Breast epithelium (tissue), 4 donors: Measurements from ENCODE around the gene GLYATL3. TPM values are rescaled to one million over a fixed set of nuclear protein-coding genes. Genes with fewer than 3 reads are reported as not detected.

Experiments
- DNase-seq, 2 donors: peaks; one replicate each; pipeline ENCODE4 v3.0.0-alpha.2; 2019; ENCODE audit warnings: low spot score in 2 of 2
- H3K27ac ChIP-seq, 2 donors: fragments of 200-600 bp; sonication (generic) in 1 of 2; one replicate each; pipeline ENCODE4 v1.5.1; 2016 to 2019; ENCODE audit warnings: mild to moderate bottlenecking in 1 of 2
- H3K27me3 ChIP-seq, 2 donors: fragments of 200-600 bp; sonication (generic) in 1 of 2; one replicate each; pipeline versions ENCODE4 v1.5.1 to v1.6.0; 2017 to 2019; ENCODE audit warnings: control low read depth in 1 of 2, mild to moderate bottlenecking in 1 of 2
- H3K36me3 ChIP-seq: fragments of 200-600 bp; one replicate; pipeline ENCODE4 v1.5.1; 2019
- H3K4me1 ChIP-seq, 2 donors: fragments of 200-600 bp; sonication (generic); one replicate each; pipeline ENCODE4 v1.5.1; 2016 to 2019; ENCODE audit warnings: control low read depth in 1 of 2
- H3K4me3 ChIP-seq, 3 donors: fragments of 200-600 bp; sonication (generic); 1 replicate in 2 of 3; 2 replicates in 1 of 3; pipeline ENCODE4 v1.5.1; 2016 to 2019; ENCODE audit warnings: mild to moderate bottlenecking in 3 of 3, moderate library complexity in 2 of 3
- H3K9me3 ChIP-seq, 2 donors: fragments of 200-600 bp; sonication (generic) in 1 of 2; one replicate each; pipeline ENCODE4 v1.5.1; 2016 to 2019; ENCODE audit warnings: control low read depth in 1 of 2
- POLR2A ChIP-seq: fragments of 450-650 bp; IDR thresholded peaks from one replicate; pipeline ENCODE4 v1.6.1; 2016; ENCODE audit warnings: antibody characterized with exemption, mild to moderate bottlenecking, moderate library complexity
- POLR2AphosphoS5 ChIP-seq, 3 donors: sonication (generic); formaldehyde crosslinking; IDR thresholded peaks; one replicate each; pipeline ENCODE4 v1.6.1; 2017; ENCODE audit warnings: antibody characterized with exemption in 3 of 3
- intact Hi-C: fragments of 100-400 bp; cut with DNase I; formaldehyde crosslinking; loops from one replicate; pipeline ENCODE4 v1.15.1; 2023; ENCODE audit warnings: low total_unique reads
- total RNA-seq, 3 donors: library from RNA; depleted of rRNA; stranded (reverse); fragments of >200 nt; gene quantifications; one replicate each; pipeline ENCODE4 v1.1.0, GENCODE V29; 2016
- TF ChIP-seq, protein P1 (sequence below), 3 donors: fragments of 450-650 bp; IDR thresholded peaks; one replicate each; pipeline ENCODE4 v1.5.1; 2016 to 2017; ENCODE audit warnings: antibody characterized with exemption in 3 of 3, mild to moderate bottlenecking in 3 of 3, moderate library complexity in 3 of 3

The GLYATL3 gene
- total RNA-seq, 3 donors from 2014 or later = not detected

DNA sequence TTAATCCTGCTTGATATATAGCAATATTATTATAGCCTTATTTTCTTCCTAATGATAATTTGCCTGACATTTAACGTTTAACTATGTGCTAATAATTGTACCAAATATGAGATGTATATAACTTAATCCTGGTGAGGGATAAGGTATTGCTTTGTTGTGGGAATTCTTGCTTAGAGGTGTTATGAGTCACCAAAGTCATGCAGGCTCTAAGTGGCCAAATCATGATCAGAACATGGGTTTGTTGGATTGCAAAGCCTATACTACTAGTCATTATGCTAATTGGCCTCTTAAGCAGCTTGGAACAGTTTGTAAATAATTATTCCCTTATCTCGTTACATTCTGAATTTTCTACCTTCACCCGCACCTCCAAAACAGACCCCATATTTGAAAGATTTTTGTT, 28.8 kb downstream of the GLYATL3 start:
- Histone ChIP-seq H3K27me3 (no peaks in the 10 kb centered on the region), H3K36me3 (no peaks in the 10 kb centered on the region), H3K4me1 (no peaks in the 10 kb centered on the region), H3K27ac (no peak overlapping the region), H3K4me3 (no peak overlapping the region), H3K9me3 (no peaks in the 10 kb centered on the region)
- intact Hi-C loops = no loop called here
- TF ChIP-seq POLR2A = no peak
- TF ChIP-seq, protein P1, sequence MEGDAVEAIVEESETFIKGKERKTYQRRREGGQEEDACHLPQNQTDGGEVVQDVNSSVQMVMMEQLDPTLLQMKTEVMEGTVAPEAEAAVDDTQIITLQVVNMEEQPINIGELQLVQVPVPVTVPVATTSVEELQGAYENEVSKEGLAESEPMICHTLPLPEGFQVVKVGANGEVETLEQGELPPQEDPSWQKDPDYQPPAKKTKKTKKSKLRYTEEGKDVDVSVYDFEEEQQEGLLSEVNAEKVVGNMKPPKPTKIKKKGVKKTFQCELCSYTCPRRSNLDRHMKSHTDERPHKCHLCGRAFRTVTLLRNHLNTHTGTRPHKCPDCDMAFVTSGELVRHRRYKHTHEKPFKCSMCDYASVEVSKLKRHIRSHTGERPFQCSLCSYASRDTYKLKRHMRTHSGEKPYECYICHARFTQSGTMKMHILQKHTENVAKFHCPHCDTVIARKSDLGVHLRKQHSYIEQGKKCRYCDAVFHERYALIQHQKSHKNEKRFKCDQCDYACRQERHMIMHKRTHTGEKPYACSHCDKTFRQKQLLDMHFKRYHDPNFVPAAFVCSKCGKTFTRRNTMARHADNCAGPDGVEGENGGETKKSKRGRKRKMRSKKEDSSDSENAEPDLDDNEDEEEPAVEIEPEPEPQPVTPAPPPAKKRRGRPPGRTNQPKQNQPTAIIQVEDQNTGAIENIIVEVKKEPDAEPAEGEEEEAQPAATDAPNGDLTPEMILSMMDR (IDR thresholded peaks at IDR 0.05) = no peak
- TF ChIP-seq POLR2AphosphoS5 (IDR thresholded peaks at IDR 0.05) = no peak
- no peak for DNase-seq

DNA sequence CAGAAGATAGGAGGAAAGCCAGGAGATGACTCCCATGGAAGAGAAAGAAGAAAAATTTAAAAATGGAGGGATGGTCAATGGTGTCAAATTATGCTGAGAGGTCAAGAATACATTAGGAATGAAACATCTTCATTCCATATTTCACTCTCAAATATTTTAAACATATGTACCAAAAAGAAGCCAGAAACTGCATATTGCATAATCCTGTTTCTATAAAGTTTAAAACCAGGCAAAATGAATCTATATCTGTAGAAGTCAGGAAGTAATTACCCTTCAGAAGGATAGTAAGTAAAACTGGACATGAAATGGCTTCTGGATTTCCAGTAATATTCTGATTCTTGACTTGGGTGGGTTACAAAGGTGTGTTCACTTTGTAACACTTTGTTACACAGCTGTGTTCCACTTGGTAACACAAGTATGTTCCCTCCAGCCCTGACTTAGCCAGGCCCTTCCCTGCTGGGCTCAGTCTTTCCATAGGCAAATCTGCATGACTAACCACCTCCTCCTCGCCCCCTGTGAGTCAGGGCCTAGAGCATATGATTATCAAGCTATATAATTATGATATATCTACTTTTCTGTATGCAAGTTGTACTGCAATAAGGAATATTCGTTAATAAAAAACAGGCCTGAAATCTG, 30.5 kb downstream of the GLYATL3 start:
- H3K27me3 ChIP-seq = no peaks in the 10 kb centered on the region
- intact Hi-C loops = no loop called here
- H3K4me1 ChIP-seq = no peaks in the 10 kb centered on the region
- DNase-seq = no peak
- TF ChIP-seq POLR2A (no peak), POLR2AphosphoS5 (IDR thresholded peaks at IDR 0.05) (no peak)
- TF ChIP-seq, protein P1 (IDR thresholded peaks at IDR 0.05) = no peak
- H3K36me3 ChIP-seq = no peaks in the 10 kb centered on the region
- no peak overlapping the region for H3K4me3 ChIP-seq
- no peak overlapping the region for H3K27ac ChIP-seq
- no peaks in the 10 kb centered on the region for H3K9me3 ChIP-seq

DNA sequence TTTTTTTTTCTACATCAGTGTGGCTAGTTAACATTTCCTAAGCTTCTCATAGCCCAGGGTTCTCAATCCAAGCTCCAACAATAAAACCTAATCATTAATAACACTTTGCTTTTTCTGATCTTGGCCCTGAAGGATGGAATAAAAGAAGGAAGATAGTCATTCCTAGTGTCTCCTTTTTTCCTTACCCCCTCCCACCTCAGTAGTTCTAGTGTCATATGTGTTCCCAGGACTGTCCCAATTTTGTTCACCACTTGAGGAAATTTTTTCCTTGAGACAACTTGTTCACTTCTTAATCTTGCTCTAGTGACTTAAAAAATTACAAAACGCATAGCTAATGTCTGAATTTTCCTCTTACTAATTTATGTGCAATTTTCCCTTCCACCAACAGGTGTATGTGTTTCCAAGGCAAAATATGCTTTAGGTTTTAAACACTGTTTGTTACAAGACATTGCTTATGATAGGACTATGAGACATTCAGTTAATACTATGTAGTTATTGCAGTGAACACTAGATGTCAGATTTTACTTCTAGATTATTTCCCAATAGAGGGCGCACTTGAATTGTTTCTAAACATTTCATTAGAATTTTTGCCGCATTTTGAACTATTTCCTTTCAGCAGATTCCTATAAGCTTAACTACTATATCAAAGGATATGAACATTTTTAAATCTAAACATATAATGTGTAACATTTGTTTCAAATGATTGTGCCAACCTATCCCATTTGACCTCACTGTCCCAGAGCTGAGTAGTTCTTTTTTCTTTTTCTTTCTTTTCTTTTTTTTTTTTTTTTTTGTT, 32.2 kb downstream of the GLYATL3 start:
- Histone ChIP-seq H3K4me1 (no peaks in the 10 kb centered on the region), H3K9me3 (no peaks in the 10 kb centered on the region), H3K27ac (no peak overlapping the region), H3K36me3 (no peaks in the 10 kb centered on the region), H3K27me3 (no peaks in the 10 kb centered on the region), H3K4me3 (no peak overlapping the region)
- intact Hi-C loops = no loop called here
- no peak for DNase-seq
- TF ChIP-seq, protein P1 (IDR thresholded peaks at IDR 0.05) = peak; percentile 44 to 81 (median 77)
- no peak for TF ChIP-seq POLR2AphosphoS5 (IDR thresholded peaks at IDR 0.05)

DNA sequence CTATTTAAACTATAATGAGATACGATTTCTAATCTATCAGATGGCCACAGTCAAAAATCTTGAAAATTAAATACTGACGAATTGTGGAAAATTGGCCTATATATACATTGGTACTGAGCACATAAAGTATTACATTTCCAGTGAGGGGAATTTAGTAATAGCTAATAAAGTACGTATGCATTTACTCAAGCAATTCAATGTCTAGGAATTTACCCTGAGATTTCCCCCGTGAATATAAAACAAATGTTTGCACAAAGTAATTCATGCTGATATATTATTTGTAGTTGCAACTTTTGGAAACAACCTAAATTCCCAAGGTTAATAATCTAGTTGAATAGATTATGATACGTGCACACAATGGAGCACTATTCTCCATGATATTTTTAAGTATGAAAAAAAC, 36.1 kb downstream of the GLYATL3 start:
- no peaks in the 10 kb centered on the region for H3K27me3 ChIP-seq
- no peak for DNase-seq
- TF ChIP-seq POLR2AphosphoS5 (IDR thresholded peaks at IDR 0.05) (no peak), POLR2A (no peak)
- TF ChIP-seq, protein P1 (IDR thresholded peaks at IDR 0.05) = no peak
- no peak overlapping the region for H3K4me3 ChIP-seq
- H3K27ac ChIP-seq = no peak overlapping the region
- H3K36me3 ChIP-seq = no peaks in the 10 kb centered on the region
- H3K9me3 ChIP-seq = no peaks in the 10 kb centered on the region
- intact Hi-C loops = loop anchor here (5.0 kb wide), 1 partner anchor 72 kb away; no protein-coding TSS in a partner anchor
- H3K4me1 ChIP-seq = no peaks in the 10 kb centered on the region

DNA sequence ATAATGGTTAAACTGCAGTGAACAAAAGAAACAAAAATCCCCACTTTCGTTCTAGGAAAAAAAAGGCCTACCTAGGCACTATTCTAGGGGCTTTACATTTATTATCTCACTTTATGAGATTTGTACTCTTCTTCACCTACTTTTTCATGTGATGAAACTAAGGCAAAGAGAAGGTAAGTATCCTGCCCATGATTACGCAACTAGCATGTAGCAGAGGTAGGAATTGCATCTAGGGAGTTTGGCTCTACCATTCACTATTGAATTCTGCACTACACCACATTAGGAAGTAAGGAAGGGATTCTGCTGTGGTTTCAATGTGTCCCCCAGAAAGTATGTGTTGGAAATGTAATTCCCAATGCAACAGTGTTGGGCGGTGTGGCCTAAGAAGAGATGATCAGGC, 39.4 kb downstream of the GLYATL3 start:
- Histone ChIP-seq H3K27ac (no peak overlapping the region), H3K27me3 (no peaks in the 10 kb centered on the region), H3K4me3 (no peak overlapping the region), H3K4me1 (no peaks in the 10 kb centered on the region), H3K9me3 (no peaks in the 10 kb centered on the region), H3K36me3 (no peaks in the 10 kb centered on the region)
- TF ChIP-seq POLR2AphosphoS5 (IDR thresholded peaks at IDR 0.05) = no peak
- TF ChIP-seq POLR2A = no peak
- TF ChIP-seq, protein P1 (IDR thresholded peaks at IDR 0.05) = no peak
- intact Hi-C loops = loop anchor here (5.0 kb wide), 1 partner anchor 68 kb away; no protein-coding TSS in a partner anchor
- DNase-seq = no peak
